ENCODE data around the gene CAPNS1.
A peak's percentile ranks its signal among the peaks of the same experiment; 100 is the strongest.
"Not testable (repeated sequence)": the region's sequence is repeated elsewhere in the genome, so short reads cannot be mapped to it uniquely, and the experiment has no call there.

Gene CAPNS1

DNA sequence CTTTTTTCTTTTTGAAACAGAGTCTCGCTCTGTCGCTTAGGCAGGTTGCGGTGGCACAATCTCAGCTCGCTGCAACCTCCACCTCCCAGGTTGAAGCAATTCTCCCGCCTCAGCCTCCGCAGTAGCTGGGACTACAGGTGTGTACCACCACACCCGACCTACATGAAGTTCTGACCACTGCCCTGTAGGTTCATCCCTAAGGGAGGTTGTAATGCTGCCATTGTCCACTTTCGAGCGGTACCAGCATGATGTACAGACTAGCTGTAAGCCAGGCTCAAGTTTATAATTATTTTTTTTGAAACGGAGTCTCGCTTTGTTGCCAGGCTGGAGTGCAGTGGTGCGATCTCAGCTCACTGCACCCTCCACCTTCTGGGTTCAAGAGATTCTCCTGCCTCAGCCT, 23.9 kb downstream of the CAPNS1 start:
- DNase-seq (ENCODE audit: low read depth) = no peak
- H3K4me3 ChIP-seq (ENCODE audit: low read length) = no peak overlapping the region
- TF ChIP-seq, protein P1, sequence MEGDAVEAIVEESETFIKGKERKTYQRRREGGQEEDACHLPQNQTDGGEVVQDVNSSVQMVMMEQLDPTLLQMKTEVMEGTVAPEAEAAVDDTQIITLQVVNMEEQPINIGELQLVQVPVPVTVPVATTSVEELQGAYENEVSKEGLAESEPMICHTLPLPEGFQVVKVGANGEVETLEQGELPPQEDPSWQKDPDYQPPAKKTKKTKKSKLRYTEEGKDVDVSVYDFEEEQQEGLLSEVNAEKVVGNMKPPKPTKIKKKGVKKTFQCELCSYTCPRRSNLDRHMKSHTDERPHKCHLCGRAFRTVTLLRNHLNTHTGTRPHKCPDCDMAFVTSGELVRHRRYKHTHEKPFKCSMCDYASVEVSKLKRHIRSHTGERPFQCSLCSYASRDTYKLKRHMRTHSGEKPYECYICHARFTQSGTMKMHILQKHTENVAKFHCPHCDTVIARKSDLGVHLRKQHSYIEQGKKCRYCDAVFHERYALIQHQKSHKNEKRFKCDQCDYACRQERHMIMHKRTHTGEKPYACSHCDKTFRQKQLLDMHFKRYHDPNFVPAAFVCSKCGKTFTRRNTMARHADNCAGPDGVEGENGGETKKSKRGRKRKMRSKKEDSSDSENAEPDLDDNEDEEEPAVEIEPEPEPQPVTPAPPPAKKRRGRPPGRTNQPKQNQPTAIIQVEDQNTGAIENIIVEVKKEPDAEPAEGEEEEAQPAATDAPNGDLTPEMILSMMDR (IDR thresholded peaks at IDR 0.05; ENCODE audit: insufficient read depth, low read depth, low read length, missing control alignments) = no peak

DNA sequence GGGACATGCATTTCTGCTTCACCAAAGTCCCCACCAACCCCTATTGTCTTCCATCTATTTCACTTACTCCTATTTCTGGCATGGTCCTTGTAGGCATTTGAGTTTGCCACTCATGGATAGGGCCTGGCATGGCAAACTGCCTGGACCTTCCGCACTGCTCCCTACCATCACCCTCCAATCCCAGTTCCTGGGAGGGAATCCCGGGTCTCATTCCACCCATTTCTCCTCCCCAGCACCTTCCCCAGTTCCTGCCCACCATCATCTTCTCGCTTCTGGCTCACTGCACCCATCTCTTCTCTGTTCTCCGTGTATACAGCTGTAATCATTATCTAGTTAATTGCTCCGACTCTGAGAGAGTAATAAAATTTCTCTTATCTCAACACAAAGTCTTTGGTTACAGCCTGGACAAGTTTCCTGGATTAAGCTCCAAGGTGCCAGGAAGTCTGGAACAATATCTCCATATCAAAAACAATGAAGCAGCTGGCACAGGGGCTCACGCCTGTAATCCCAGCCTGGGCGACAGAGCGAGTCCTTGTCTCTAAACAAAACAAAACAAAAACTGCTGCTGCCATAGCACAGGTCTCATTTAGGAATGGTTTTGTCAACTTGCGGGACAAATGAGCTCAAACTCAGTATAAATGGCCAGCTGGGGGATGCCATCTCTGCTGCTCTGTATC, 29.4 kb downstream of the CAPNS1 start:
- TF ChIP-seq, protein P1 (IDR thresholded peaks at IDR 0.05; ENCODE audit: insufficient read depth, low read depth, low read length, missing control alignments) = no peak
- no peak for DNase-seq (ENCODE audit: low read depth)
- H3K4me3 ChIP-seq (ENCODE audit: low read length) = no peak overlapping the region

DNA sequence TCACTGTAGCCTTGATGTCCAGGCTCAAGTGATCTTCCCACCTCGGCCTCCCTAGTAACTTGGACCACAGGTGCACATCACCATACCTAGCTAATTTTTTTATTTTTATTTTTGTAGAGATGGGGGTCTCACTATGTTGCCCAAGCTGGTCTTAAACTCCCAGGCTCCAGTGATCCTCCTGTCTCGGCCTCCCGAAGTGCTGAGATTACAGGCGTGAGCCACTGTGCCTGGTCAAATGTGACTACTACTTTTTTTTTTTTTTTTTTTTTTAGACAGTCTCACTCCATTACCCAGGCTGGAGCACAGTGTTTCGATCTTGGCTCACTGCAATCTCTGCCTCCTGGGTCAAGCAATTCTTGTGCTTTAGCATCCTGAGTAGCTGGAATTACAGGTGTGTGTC, 33.0 kb downstream of the CAPNS1 start:
- no peak overlapping the region for H3K4me3 ChIP-seq (ENCODE audit: low read length)
- TF ChIP-seq, protein P1 (IDR thresholded peaks at IDR 0.05; ENCODE audit: insufficient read depth, low read depth, low read length, missing control alignments) = no peak
- no peak for DNase-seq (ENCODE audit: low read depth)

DNA sequence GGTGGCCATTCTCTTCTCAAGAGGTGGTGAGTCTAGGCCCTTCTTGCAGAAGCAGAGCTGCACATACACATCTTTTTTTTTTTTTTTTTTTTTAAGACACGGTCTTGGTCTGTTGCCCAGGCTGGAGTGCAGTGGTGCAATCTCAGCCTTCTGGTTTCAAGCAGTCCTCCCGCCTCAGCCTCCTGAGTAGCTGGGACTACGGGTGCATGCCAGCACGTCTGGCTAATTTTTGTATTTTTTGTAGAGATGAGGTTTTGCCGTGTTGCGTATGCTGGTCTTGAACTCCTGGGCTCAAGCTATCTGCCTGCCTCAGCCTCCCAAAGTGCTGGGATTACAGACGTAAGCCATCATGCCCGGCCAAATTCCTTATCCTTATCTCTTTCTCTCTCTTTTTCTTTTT, 34.0 kb downstream of the CAPNS1 start:
- not testable (repeated sequence) for DNase-seq (ENCODE audit: low read depth); H3K4me3 ChIP-seq (ENCODE audit: low read length)

DNA sequence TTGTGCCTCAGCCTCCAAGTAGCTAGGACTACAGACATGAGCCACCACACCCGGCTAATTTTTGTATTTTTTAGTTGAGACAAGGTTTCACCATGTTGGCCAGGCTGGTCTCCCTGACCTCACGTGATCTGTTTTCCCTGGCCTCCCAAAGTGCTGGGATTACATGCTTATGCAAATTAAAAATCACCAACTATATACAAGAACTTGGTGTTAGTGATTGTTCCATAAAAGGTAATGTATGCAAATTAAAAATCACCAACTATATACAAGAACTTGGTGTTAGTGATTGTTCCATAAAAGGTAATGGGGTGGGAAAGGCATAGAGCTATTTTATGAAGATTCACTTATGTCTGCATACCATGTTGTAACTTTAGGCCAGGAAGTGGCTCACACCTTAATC, 39.2 kb downstream of the CAPNS1 start:
- not testable (repeated sequence) for DNase-seq (ENCODE audit: low read depth)

DNA sequence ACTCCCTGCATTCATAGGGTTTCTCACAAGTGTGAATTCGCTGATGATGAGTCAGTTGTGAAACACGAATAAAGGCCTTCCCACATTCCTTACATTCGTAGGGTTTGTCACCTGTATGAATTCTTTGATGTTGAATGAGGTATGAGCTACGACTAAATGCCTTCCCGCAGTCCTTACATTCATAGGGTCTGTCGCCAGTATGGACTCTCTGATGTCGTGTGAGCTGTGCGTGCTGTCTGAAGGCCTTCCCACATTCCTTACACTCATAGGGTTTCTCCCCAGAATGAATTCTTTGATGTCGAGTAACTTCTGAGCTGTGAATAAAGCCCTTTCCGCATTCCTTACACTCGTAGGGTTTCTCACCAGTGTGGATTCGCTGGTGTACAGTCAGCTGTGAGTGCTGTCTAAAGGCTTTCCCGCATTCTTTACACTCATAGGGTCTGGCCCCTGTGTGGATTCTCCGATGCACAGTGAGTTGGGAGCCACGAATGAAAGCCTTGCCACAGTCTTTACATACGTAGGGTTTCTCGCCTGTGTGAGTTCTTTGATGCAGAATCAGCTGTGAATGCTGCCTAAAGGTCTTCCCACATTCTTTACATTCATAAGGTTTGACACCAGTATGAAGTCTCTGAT, 42.9 kb downstream of the CAPNS1 start:
- DNase-seq (ENCODE audit: low read depth) = peak; percentile 56
- H3K4me3 ChIP-seq (ENCODE audit: low read length) = no peak overlapping the region
- TF ChIP-seq, protein P1 (IDR thresholded peaks at IDR 0.05; ENCODE audit: insufficient read depth, low read depth, low read length, missing control alignments) = no peak

More for the DNA sequence above, 39.2 kb downstream of the CAPNS1 start:
- not testable (repeated sequence) for H3K4me3 ChIP-seq (ENCODE audit: low read length)

DNA sequence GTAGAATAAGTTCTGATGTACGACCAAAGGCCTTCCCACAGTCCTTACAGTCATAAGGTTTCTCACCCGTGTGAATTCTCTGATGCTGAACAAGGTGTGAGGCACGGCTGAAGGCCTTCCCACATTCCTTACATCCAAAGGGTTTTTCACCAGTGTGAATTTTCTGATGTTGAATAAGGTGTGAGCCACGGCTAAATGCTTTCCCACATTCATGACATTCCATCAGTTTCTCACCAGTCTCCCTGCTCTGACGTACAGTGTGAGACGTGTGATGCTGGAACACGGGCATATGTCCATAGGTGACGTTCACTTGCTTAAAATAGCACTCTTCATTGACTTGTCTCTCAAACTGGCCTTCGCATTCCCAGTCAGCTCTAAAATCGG, 43.4 kb downstream of the CAPNS1 start:
- no peak overlapping the region for H3K4me3 ChIP-seq (ENCODE audit: low read length)
- TF ChIP-seq, protein P1 (IDR thresholded peaks at IDR 0.05; ENCODE audit: insufficient read depth, low read depth, low read length, missing control alignments) = no peak
- no peak for DNase-seq (ENCODE audit: low read depth)

DNA sequence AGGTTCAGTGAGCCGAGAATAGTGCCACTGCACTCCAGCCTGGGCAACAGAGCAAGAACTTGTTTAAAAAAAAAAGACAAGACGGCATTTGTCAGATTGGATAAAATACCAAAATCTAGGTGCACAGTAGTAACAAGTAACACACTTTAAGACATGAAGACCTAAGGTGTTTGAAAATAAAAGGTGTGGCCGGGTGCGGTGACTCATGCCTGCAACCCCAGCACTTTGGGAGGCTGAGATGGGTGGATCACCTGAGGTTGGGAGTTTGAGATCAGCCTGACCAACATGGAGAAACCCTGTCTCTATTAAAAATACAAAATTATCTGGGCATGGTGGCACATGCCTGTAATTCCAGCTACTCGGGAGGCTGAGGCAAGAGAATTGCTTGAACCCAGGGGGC, 46.9 kb downstream of the CAPNS1 start:
- H3K4me3 ChIP-seq (ENCODE audit: low read length) = not testable (repeated sequence)
- peak; percentile 31 for DNase-seq (ENCODE audit: low read depth)

Data from epithelial cell of esophagus (primary cell).